ENCODE data around the gene PLRG1.
"Not testable (repeated sequence)": the region's sequence is repeated elsewhere in the genome, so short reads cannot be mapped to it uniquely, and the experiment has no call there.

Gene PLRG1

DNA sequence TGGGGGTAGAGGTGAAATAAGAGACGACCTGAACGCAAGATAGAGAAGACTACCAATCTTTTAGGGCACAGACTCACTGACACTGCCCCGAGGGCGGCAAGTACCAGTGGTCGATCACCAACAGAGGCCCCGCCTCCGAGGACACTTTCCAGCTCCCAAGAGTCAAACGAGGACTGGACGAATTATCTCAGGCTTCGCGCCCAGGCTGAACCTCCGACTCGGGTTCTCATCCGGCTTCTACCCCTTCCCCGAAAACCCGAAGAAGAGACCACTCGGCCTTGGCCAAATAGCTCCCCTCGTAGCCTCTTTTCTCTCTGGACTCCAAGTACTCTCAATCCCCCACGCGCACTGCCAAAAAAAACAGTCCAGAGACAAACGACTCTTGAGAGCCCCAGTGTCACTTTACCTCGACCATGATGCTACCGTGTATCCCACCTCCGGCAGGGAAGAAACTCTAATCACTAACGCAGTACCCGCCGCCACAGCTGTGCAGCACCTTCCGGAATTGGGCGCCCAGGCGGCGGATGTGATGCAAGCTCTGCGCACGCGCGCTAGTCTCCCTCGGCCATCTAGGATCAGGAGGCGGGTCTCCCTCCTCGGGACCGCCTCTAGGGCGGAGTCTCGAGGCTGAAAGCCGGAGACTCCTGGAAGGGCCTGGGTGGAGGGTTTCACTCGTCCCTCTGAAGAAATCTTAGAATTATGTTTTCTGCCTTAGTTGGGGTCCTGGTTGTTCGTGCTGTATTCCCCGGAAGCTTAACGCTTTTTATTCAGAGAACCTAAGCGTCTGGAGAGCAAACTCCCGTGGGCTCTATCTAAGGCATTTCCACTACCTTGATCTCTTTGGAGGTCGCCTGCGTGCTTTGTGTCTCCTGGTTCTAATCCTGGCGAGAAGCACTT, at the start of gene PLRG1:
Gene PLRG1 (minus strand): TSS at position 507 of the 897 bp plus-strand sequence. CDS start 92 bp downstream, at position 415.
- H3K9ac ChIP-seq (ENCODE audit: low read length), result peak within 1 kb of the TSS; percentile 81
- H3K9me3 ChIP-seq (ENCODE audit: control insufficient read depth, low read depth, low read length), result no peaks in the 10 kb centered on the region
- H3K27me3 ChIP-seq (ENCODE audit: control insufficient read depth, insufficient read depth, low read length), result no peaks in the 10 kb centered on the region
- H3K27ac ChIP-seq (ENCODE audit: low read length), result peak within 1 kb of the TSS; percentile 55
- H3K4me1 ChIP-seq (ENCODE audit: control insufficient read depth, low read depth, low read length), result peaks cover 9% of the 10 kb centered on the region
- peak within 1 kb of the TSS; percentile 89 for H3K4me3 ChIP-seq (ENCODE audit: low read length)
- peaks cover 28% of the 10 kb centered on the region for H3K36me3 ChIP-seq (ENCODE audit: control insufficient read depth, low read depth, low read length)

DNA sequence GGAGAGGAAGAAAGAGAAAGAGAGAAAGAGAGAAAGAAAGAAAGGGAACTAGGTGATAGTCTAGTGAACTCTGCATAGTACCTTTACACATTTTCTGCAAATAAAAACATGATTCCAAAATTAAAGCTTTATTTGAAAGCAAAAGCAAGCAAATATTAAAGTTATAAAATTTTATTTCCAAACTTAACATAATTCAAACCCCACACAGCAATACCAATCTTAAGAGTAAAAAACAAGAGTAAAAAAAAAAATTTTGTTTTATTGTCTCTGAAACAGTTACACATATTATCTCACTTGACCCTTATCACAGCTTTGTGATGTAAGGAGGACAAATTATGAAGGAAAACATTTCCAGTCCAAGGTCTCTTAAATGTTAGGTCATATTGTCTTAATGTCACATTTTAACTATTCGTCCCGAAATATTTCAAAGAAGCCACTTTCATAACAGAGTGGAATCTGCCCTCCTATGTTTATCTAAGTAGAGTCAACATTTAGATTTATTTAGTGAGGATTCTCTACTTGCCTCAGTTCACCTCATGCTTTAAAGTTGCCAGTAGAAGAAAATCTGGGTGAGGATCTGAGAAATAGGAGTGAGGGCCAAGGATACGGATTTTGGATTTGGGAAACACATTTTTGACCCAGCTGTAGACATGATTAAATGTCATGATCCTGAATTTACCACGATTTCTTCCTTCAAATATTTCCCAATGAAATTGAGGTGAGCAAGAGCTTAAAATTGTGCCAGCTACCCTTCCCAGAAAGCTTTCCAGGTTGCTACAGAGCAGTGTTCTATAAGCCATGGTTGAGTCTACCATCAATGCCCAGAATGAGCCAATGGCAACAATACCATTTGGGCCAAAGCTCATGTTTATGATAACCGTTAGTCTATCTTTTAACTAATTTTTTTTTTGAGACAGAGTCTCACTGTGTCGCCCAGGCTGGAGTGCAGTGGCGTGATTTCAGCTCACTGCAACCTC, 47.9 kb upstream of the PLRG1 start:
- no peak overlapping the region for H3K4me3 ChIP-seq (ENCODE audit: low read length)
- no peaks in the 10 kb centered on the region for H3K27me3 ChIP-seq (ENCODE audit: control insufficient read depth, insufficient read depth, low read length)
- H3K9me3 ChIP-seq (ENCODE audit: control insufficient read depth, low read depth, low read length), result no peaks in the 10 kb centered on the region
- H3K9ac ChIP-seq (ENCODE audit: low read length), result no peak overlapping the region
- H3K36me3 ChIP-seq (ENCODE audit: control insufficient read depth, low read depth, low read length), result no peaks in the 10 kb centered on the region
- H3K4me1 ChIP-seq (ENCODE audit: control insufficient read depth, low read depth, low read length), result no peaks in the 10 kb centered on the region
- no peak overlapping the region for H3K27ac ChIP-seq (ENCODE audit: low read length)

DNA sequence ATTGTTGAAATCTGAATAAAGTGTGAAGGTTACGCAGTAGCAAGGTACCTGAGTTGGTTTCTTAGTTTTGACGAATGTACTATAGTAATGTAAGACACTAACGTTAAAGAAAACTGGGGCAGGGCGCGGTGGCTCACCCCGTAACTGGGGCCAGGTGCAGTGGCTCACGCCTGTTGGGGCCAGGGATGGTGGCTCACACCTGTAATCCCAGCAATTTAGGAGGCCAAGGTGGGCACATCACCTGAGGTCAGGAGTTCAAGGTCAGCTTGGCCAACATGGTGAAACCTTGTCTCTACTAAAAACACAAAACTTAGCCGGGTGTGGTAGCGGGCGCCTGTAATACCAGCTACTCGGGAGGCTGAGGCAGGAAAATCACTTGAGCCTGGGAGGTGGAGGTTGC, 47.1 kb upstream of the PLRG1 start:
- not testable (repeated sequence) for H3K27me3 ChIP-seq (ENCODE audit: control insufficient read depth, insufficient read depth, low read length); H3K9me3 ChIP-seq (ENCODE audit: control insufficient read depth, low read depth, low read length); H3K36me3 ChIP-seq (ENCODE audit: control insufficient read depth, low read depth, low read length); H3K4me1 ChIP-seq (ENCODE audit: control insufficient read depth, low read depth, low read length); H3K4me3 ChIP-seq (ENCODE audit: low read length); H3K9ac ChIP-seq (ENCODE audit: low read length); H3K27ac ChIP-seq (ENCODE audit: low read length)

DNA sequence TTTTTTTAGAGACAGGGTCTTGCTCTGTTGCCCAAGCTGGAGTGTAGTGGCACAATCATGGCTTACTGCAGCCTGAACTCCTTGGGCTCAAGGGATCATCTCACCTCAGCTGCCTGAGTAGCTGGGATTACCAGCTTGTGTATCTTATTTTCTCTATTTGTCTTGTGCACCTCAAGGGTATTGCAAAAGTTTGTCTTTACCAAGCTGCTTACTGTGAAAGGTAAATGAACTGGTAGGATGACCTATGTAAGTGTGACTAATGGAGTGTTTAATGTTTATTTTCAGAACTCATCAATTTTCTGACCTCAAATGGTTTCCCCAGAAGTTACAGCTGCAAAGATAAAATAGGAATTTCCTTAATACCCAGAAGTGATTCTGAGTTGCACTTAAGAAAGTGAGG, 45.6 kb upstream of the PLRG1 start:
- no peak overlapping the region for H3K9ac ChIP-seq (ENCODE audit: low read length)
- H3K9me3 ChIP-seq (ENCODE audit: control insufficient read depth, low read depth, low read length), result no peaks in the 10 kb centered on the region
- H3K27ac ChIP-seq (ENCODE audit: low read length), result no peak overlapping the region
- no peaks in the 10 kb centered on the region for H3K27me3 ChIP-seq (ENCODE audit: control insufficient read depth, insufficient read depth, low read length)
- H3K4me1 ChIP-seq (ENCODE audit: control insufficient read depth, low read depth, low read length), result no peaks in the 10 kb centered on the region
- H3K4me3 ChIP-seq (ENCODE audit: low read length), result no peak overlapping the region
- no peaks in the 10 kb centered on the region for H3K36me3 ChIP-seq (ENCODE audit: control insufficient read depth, low read depth, low read length)

DNA sequence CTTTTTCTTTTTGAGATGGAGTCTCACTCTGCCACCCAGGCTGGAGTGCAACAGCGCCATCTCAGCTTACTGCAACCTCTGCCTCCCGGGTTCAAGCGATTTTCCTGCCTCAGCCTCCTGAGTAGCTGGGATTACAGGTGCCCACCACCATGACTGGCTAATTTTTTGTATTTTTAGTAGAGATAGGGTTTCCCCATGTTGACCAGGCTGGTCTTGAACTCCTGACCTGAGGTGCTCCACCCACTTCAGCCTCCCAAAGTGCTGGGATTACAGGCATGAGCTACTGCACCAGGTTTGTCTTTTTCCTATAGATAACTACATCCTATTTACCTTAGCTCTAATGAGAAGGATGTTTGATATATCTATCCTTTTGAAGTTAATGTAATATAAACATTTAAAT, 44.1 kb upstream of the PLRG1 start:
- not testable (repeated sequence) for H3K4me3 ChIP-seq (ENCODE audit: low read length); H3K27me3 ChIP-seq (ENCODE audit: control insufficient read depth, insufficient read depth, low read length); H3K9ac ChIP-seq (ENCODE audit: low read length); H3K9me3 ChIP-seq (ENCODE audit: control insufficient read depth, low read depth, low read length); H3K4me1 ChIP-seq (ENCODE audit: control insufficient read depth, low read depth, low read length); H3K27ac ChIP-seq (ENCODE audit: low read length); H3K36me3 ChIP-seq (ENCODE audit: control insufficient read depth, low read depth, low read length)

DNA sequence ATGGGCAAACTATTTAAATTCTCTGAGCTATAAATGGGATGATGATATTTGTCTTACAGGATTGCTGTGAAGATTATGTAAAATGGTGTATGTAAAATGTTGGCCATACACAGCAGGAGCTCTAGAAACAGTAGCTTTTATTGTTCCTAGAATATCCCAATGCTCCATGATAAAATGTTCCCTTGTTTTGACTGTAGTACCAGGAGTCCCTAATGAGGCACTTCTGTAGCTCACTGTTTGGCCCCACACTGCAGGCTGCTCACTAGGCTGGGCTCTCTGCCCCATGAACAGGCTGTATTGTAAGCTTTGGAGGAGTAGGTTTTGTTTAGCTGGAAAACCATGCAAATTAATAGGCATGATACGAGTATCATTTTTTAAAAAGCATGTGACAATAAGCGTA, 43.7 kb upstream of the PLRG1 start:
- Histone ChIP-seq H3K4me1 (ENCODE audit: control insufficient read depth, low read depth, low read length) (no peaks in the 10 kb centered on the region), H3K27me3 (ENCODE audit: control insufficient read depth, insufficient read depth, low read length) (no peaks in the 10 kb centered on the region), H3K9ac (ENCODE audit: low read length) (no peak overlapping the region), H3K9me3 (ENCODE audit: control insufficient read depth, low read depth, low read length) (no peaks in the 10 kb centered on the region), H3K4me3 (ENCODE audit: low read length) (no peak overlapping the region), H3K27ac (ENCODE audit: low read length) (no peak overlapping the region), H3K36me3 (ENCODE audit: control insufficient read depth, low read depth, low read length) (no peaks in the 10 kb centered on the region)

DNA sequence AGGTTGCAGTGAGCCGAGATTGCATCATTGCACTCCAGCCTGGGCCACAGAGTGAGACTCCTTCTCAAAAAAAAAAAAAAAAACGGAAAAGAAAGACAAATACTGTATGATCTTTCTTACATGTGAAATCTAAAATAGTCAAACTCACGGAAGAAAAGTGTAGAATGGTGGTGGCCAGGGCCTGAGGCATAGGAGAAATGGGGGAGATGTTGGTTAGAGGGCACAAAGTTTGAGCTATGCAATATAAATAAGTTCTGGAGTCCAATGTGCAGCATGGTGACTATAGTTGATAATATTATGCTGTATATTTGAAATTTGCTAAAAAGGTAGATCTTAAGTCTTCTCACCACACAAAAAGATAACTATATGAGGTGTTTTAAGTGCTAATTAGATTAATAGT, 41.7 kb upstream of the PLRG1 start:
- H3K9ac ChIP-seq (ENCODE audit: low read length), result no peak overlapping the region
- H3K4me1 ChIP-seq (ENCODE audit: control insufficient read depth, low read depth, low read length), result no peaks in the 10 kb centered on the region
- no peaks in the 10 kb centered on the region for H3K36me3 ChIP-seq (ENCODE audit: control insufficient read depth, low read depth, low read length)
- H3K4me3 ChIP-seq (ENCODE audit: low read length), result no peak overlapping the region
- H3K9me3 ChIP-seq (ENCODE audit: control insufficient read depth, low read depth, low read length), result no peaks in the 10 kb centered on the region
- H3K27ac ChIP-seq (ENCODE audit: low read length), result no peak overlapping the region
- H3K27me3 ChIP-seq (ENCODE audit: control insufficient read depth, insufficient read depth, low read length), result no peaks in the 10 kb centered on the region

DNA sequence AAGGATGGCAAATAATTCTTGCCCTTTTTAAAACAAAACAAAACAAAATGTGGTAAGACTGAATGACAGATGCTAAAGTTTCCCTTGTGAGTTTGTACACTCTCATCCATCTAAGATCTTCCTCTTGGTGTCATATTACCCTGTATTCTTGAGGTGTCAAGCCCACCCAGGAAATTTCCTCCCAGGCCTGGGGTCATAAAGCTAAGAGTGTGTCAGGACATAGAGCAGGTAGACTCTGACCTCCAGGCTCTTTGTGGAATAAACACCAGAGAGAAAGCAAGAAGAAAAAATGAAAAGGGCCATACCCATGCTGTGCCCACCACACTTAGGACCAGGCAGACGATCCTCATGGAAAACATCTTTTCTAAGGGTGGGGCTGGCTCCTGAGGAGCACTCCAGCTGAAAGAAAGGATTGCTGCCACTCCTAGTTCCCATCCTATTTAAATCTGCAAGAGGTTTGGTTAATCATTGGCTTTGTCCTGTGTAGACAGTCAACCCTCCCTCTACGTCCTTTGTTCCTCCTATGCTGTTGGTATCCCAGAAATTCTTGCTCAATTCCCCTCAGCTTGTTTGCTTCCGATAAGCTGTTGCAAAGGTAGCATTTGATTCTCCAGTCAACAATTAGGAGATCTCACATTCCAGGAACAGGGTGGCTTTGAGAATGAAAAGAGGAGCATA, 40.3 kb upstream of the PLRG1 start, which contains the start of gene FGA:
Gene FGA (minus strand): TSS at position 414 of the 678 bp plus-strand sequence. CDS start 55 bp downstream, at position 359.
- no peak within 1 kb of the TSS for H3K4me3 ChIP-seq (ENCODE audit: low read length)
- H3K9ac ChIP-seq (ENCODE audit: low read length), result no peak within 1 kb of the TSS
- no peaks in the 10 kb centered on the region for H3K4me1 ChIP-seq (ENCODE audit: control insufficient read depth, low read depth, low read length)
- no peaks in the 10 kb centered on the region for H3K27me3 ChIP-seq (ENCODE audit: control insufficient read depth, insufficient read depth, low read length)
- H3K36me3 ChIP-seq (ENCODE audit: control insufficient read depth, low read depth, low read length), result no peaks in the 10 kb centered on the region
- H3K27ac ChIP-seq (ENCODE audit: low read length), result no peak within 1 kb of the TSS
- H3K9me3 ChIP-seq (ENCODE audit: control insufficient read depth, low read depth, low read length), result no peaks in the 10 kb centered on the region

DNA sequence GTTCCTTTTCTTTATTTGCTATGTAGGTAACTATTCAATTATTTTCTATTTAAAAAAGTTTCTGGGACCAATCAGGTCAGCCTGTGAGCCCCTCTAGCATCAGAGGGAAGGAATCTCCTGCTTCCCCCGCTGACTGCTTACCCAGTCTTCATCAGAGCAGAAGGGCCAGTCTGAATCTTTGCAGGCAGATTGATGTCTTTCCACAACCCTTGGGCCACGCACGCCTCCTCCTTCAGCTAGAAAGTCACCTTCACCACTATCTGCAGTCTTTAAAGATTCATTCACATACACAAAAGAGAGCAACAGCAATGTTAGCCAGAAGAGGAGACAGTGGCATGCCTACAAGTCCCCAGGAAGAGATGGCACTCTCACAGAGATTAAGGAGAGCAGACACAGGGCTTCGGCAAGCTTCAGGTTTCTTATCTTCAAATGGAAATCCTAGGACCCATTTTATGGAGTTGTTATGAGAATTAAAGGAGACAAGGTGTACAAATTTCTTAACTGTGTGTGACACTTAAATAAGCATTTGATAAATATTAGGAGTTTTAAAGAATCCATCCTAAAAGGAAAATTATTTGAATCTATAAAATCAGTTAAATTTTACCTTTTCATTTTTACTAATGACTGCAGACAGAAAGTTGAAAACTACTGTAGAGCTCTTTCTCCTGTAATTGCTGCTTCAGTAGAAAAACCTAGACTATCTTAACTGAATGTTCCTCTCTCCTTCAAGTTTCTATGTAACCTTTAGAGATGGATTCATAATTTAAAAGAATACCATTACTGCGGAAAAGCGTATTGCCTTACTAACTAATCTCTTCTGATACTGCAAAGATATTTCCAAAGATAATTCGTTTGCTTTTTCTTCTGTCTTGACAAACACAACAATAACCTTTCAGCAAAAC, 39.3 kb upstream of the PLRG1 start:
- no peaks in the 10 kb centered on the region for H3K36me3 ChIP-seq (ENCODE audit: control insufficient read depth, low read depth, low read length)
- H3K27me3 ChIP-seq (ENCODE audit: control insufficient read depth, insufficient read depth, low read length), result no peaks in the 10 kb centered on the region
- H3K4me1 ChIP-seq (ENCODE audit: control insufficient read depth, low read depth, low read length), result no peaks in the 10 kb centered on the region
- no peaks in the 10 kb centered on the region for H3K9me3 ChIP-seq (ENCODE audit: control insufficient read depth, low read depth, low read length)
- H3K27ac ChIP-seq (ENCODE audit: low read length), result no peak overlapping the region
- H3K4me3 ChIP-seq (ENCODE audit: low read length), result no peak overlapping the region
- no peak overlapping the region for H3K9ac ChIP-seq (ENCODE audit: low read length)

DNA sequence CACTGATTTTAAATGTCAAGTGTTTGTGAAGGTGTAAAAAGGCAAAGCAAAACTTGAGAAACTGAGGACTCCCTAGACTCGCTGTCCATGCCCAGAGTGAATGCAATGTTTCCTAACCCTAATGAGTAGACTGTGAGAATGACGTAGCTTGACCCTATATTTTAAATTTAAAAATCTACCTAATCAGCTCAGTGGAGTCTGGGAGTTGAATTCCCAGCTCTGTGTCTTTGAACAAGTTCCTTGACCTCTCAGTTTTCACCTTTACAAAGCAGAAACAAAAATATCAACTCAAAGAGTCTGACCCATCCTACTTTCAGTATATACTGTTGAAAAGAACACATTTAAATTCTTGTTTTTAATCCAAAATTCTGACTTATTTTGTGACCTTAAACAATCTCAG, 38.0 kb upstream of the PLRG1 start:
- no peak overlapping the region for H3K9ac ChIP-seq (ENCODE audit: low read length)
- H3K27ac ChIP-seq (ENCODE audit: low read length), result no peak overlapping the region
- H3K4me3 ChIP-seq (ENCODE audit: low read length), result no peak overlapping the region
- no peaks in the 10 kb centered on the region for H3K36me3 ChIP-seq (ENCODE audit: control insufficient read depth, low read depth, low read length)
- H3K27me3 ChIP-seq (ENCODE audit: control insufficient read depth, insufficient read depth, low read length), result no peaks in the 10 kb centered on the region
- no peaks in the 10 kb centered on the region for H3K9me3 ChIP-seq (ENCODE audit: control insufficient read depth, low read depth, low read length)
- H3K4me1 ChIP-seq (ENCODE audit: control insufficient read depth, low read depth, low read length), result no peaks in the 10 kb centered on the region

Data from iPS-18a (cell line).